PC-3 (cell line): ENCODE measurements around the gene OR6K3. TPM values are rescaled to one million over a fixed set of nuclear protein-coding genes. Genes with fewer than 3 reads are reported as not detected.

Source experiments
- ATAC-seq: fragments of 200-7000 bp; cut with Tn5 transposase; 2 replicates; pipeline ENCODE4 v1.9.1; 2020; ENCODE audit warnings: mild to moderate bottlenecking, moderate library complexity
- BruUV-seq: library from RNA; stranded (reverse); fragments of 400-500 nt; replicated peaks from 2 replicates; lab custom pipeline; 2021; lab: Mats Ljungman, UMichigan
- CTCF ChIA-PET: fragments of 300-600 bp; sonication (Branson Sonifier 250); formaldehyde crosslinking; loops from one replicate; lab custom pipeline; 2022; ENCODE audit warnings: antibody characterized with exemption; lab: Charles Lee
- POLR2A ChIA-PET: fragments of 300-600 bp; sonication (Branson Sonifier 250); formaldehyde crosslinking; loops from one replicate; lab custom pipeline; 2022; ENCODE audit warnings: antibody characterized with exemption; ENCODE audit not compliant: unreplicated experiment; lab: Charles Lee
- DNase-seq: peaks from one replicate; pipeline ENCODE4 v3.0.0-alpha.2; 2015
- H2AFZ ChIP-seq: fragments of 300-600 bp; sonication (generic); 2 replicates; pipeline ENCODE4 v1.6.0; 2016; ENCODE audit warnings: antibody characterized with exemption, low read length
- H3F3A ChIP-seq: fragments of 300-600 bp; sonication (generic); one replicate; pipeline ENCODE4 v1.6.0; 2017; ENCODE audit warnings: antibody characterized with exemption, low read length, control low read depth, mild to moderate bottlenecking; ENCODE audit not compliant: unreplicated experiment
- H3K27ac ChIP-seq: fragments of 300-600 bp; sonication (generic); 2 replicates; pipeline ENCODE4 v1.5.1; 2016; ENCODE audit warnings: mild to moderate bottlenecking, low read length
- H3K27me3 ChIP-seq: fragments of 300-600 bp; sonication (generic); 2 replicates; pipeline ENCODE4 v1.6.1; 2016; ENCODE audit warnings: low read length, mixed read lengths
- H3K36me3 ChIP-seq: fragments of 300-600 bp; sonication (generic); 2 replicates; pipeline ENCODE4 v1.6.1; 2016; ENCODE audit warnings: low read depth, mixed run types, low read length, mixed read lengths
- H3K4me1 ChIP-seq: fragments of 300-600 bp; sonication (generic); 2 replicates; pipeline ENCODE4 v1.5.1; 2016; ENCODE audit warnings: low read length; ENCODE audit not compliant: insufficient read depth
- H3K4me2 ChIP-seq: fragments of 300-600 bp; sonication (generic); 2 replicates; pipeline ENCODE4 v1.6.0; 2016; ENCODE audit warnings: low read length
- H3K4me3 ChIP-seq: fragments of 300-600 bp; sonication (generic); 2 replicates; pipeline ENCODE4 v1.5.1; 2016; ENCODE audit warnings: mild to moderate bottlenecking, low read length, mixed read lengths
- H3K79me2 ChIP-seq: fragments of 300-600 bp; sonication (generic); 2 replicates; pipeline ENCODE4 v1.6.1; 2017; ENCODE audit warnings: low read length, mixed read lengths
- H3K9ac ChIP-seq: fragments of 300-600 bp; sonication (generic); 2 replicates; pipeline ENCODE4 v1.6.0; 2016; ENCODE audit warnings: mild to moderate bottlenecking, low read length
- H3K9me2 ChIP-seq: fragments of 300-600 bp; sonication (generic); replicated peaks from 2 replicates; pipeline ENCODE4 v1.6.1; 2016; ENCODE audit warnings: mixed run types, low read length, mixed read lengths
- H3K9me3 ChIP-seq: fragments of 300-600 bp; sonication (generic); 2 replicates; pipeline ENCODE4 v1.6.1; 2016; ENCODE audit warnings: low read length, mixed read lengths
- H4K20me1 ChIP-seq: fragments of 300-600 bp; sonication (generic); 2 replicates; pipeline ENCODE4 v1.6.1; 2016; ENCODE audit warnings: low read length, mixed read lengths
- CTCF ChIP-seq: fragments of 300-600 bp; sonication (generic); conservative IDR thresholded peaks from 2 replicates; pipeline ENCODE4 v1.5.1; 2017; ENCODE audit warnings: antibody characterized with exemption, low read depth, mild to moderate bottlenecking, low read length
- EZH2 ChIP-seq: fragments of 300-600 bp; sonication (generic); IDR thresholded peaks from one replicate; pipeline ENCODE4 v1.6.1; 2017; ENCODE audit warnings: antibody characterized with exemption, mild to moderate bottlenecking, low read length; ENCODE audit not compliant: unreplicated experiment
- EZH2phosphoT487 ChIP-seq: fragments of 300-600 bp; sonication (generic); IDR thresholded peaks from 2 replicates; pipeline ENCODE4 v1.6.1; 2018; ENCODE audit warnings: mild to moderate bottlenecking, antibody characterized with exemption, low read length, borderline replicate concordance
- intact Hi-C: fragments of 100-400 bp; cut with micrococcal nuclease; formaldehyde crosslinking; loops from 2 replicates; pipeline ENCODE4 v1.9.0; 2023
- total RNA-seq: library from RNA; depleted of rRNA; stranded (reverse); fragments of >200 nt; gene quantifications from 2 replicates; pipeline ENCODE4 v1.2.3, GENCODE V29; 2014

The OR6K3 gene
- total RNA-seq, 1 experiment from 2014 or later: not detected

- Histone ChIP-seq H3K4me1 (no peaks in the 10 kb centered on the region), H4K20me1 (no peaks in the 10 kb centered on the region), H3K9me2 (no peaks in the 10 kb centered on the region), H3K27me3 (peaks cover 23% of the 10 kb centered on the region), H3K27ac (no peak overlapping the region), H3K79me2 (no peaks in the 10 kb centered on the region), H3K4me3 (no peak overlapping the region), H3K36me3 (no peaks in the 10 kb centered on the region), H3F3A (no peaks in the 10 kb centered on the region), H3K9me3 (no peaks in the 10 kb centered on the region; the same call in 1 of the 2 replicates), H3K4me2 (no peak overlapping the region), H2AFZ (no peak overlapping the region), H3K9ac (no peak overlapping the region)
- CTCF ChIA-PET: no interaction called here
- DNase-seq: no peak
- POLR2A ChIA-PET: no interaction called here
- intact Hi-C loops: no loop called here
- BruUV-seq: no TSS peak
- TF ChIP-seq CTCF: no peak
- no peak for TF ChIP-seq EZH2phosphoT487
- no peak for TF ChIP-seq EZH2
- ATAC-seq: no peak
Observed at GRCh38 chr1:158714754-158715153, 5.8 kb downstream of the OR6K3 start.

GRCh38 chr1:158711098-158711497 lies 9.4 kb downstream of the OR6K3 start:
- CTCF ChIA-PET: no interaction called here
- H3K9ac ChIP-seq: no peak overlapping the region
- DNase-seq (no peak), ATAC-seq (no peak)
- no peak overlapping the region for H3K4me3 ChIP-seq
- H2AFZ ChIP-seq: no peak overlapping the region
- H3K79me2 ChIP-seq: no peaks in the 10 kb centered on the region
- H3K4me2 ChIP-seq: no peak overlapping the region
- H4K20me1 ChIP-seq: no peaks in the 10 kb centered on the region
- no peaks in the 10 kb centered on the region for H3F3A ChIP-seq
- H3K9me2 ChIP-seq: no peaks in the 10 kb centered on the region
- intact Hi-C loops: no loop called here
- H3K27ac ChIP-seq: no peak overlapping the region
- H3K36me3 ChIP-seq: no peaks in the 10 kb centered on the region
- POLR2A ChIA-PET: no interaction called here
- H3K27me3 ChIP-seq: peaks cover 19% of the 10 kb centered on the region
- no peaks in the 10 kb centered on the region for H3K4me1 ChIP-seq
- no TSS peak for BruUV-seq
- no peak for TF ChIP-seq EZH2phosphoT487
- TF ChIP-seq EZH2: no peak
- no peak for TF ChIP-seq CTCF
- H3K9me3 ChIP-seq: no peaks in the 10 kb centered on the region

- H4K20me1 ChIP-seq: no peaks in the 10 kb centered on the region
- H3F3A ChIP-seq: no peaks in the 10 kb centered on the region
- H3K36me3 ChIP-seq: no peaks in the 10 kb centered on the region
- ATAC-seq (no peak), DNase-seq (no peak)
- H3K4me2 ChIP-seq: no peak overlapping the region
- H3K9me2 ChIP-seq: no peaks in the 10 kb centered on the region
- no peaks in the 10 kb centered on the region for H3K9me3 ChIP-seq
- no peak overlapping the region for H3K27ac ChIP-seq
- H3K4me1 ChIP-seq: no peaks in the 10 kb centered on the region
- H3K27me3 ChIP-seq: peaks cover 19% of the 10 kb centered on the region
- H3K4me3 ChIP-seq: no peak overlapping the region
- no peak overlapping the region for H2AFZ ChIP-seq
- no TSS peak for BruUV-seq
- ChIA-PET CTCF (no interaction called here), POLR2A (no interaction called here)
- H3K9ac ChIP-seq: no peak overlapping the region
- no peak for TF ChIP-seq EZH2phosphoT487
- TF ChIP-seq CTCF: no peak
- TF ChIP-seq EZH2: no peak
- intact Hi-C loops: no loop called here
- no peaks in the 10 kb centered on the region for H3K79me2 ChIP-seq
Observed at GRCh38 chr1:158706096-158706495, 14.4 kb downstream of the OR6K3 start.
